RWPE2 (cell line): ENCODE measurements around the gene TEDC1.

Experiments
- ATAC-seq: fragments of 200-7000 bp; cut with Tn5 transposase; 3 replicates; pipeline ENCODE4 v1.9.1; 2021; ENCODE audit warnings: low read depth
- DNase-seq: peaks from one replicate; pipeline ENCODE4 v3.0.0-alpha.2; 2020; ENCODE audit warnings: low spot score
- H3K27ac ChIP-seq: fragments of 450-650 bp; 2 replicates; pipeline ENCODE4 v1.5.1; 2017; ENCODE audit warnings: mild to moderate bottlenecking; ENCODE audit not compliant: poor library complexity, severe bottlenecking
- H3K27me3 ChIP-seq: fragments of 250-450 bp; sonication (Bioruptor Pico); 2 replicates; pipeline ENCODE4 v1.5.1; 2021; ENCODE audit warnings: mild to moderate bottlenecking, moderate library complexity; ENCODE audit not compliant: insufficient read depth, poor library complexity, severe bottlenecking
- H3K36me3 ChIP-seq: fragments of 250-450 bp; sonication (Bioruptor Pico); 2 replicates; pipeline ENCODE4 v1.5.1; 2020; ENCODE audit warnings: low read depth, mild to moderate bottlenecking, moderate library complexity
- H3K4me1 ChIP-seq: fragments of 250-450 bp; sonication (Bioruptor Pico); 2 replicates; pipeline ENCODE4 v1.5.1; 2021; ENCODE audit warnings: mild to moderate bottlenecking, moderate library complexity; ENCODE audit not compliant: insufficient read depth, poor library complexity, severe bottlenecking
- H3K4me3 ChIP-seq: fragments of 250-450 bp; sonication (Bioruptor Pico); 2 replicates; pipeline ENCODE4 v1.5.1; 2021; ENCODE audit warnings: mild to moderate bottlenecking, moderate library complexity; ENCODE audit not compliant: severe bottlenecking
- H3K9me3 ChIP-seq: fragments of 250-450 bp; sonication (Bioruptor Pico); 2 replicates; pipeline ENCODE4 v1.5.1; 2021; ENCODE audit warnings: mild to moderate bottlenecking, moderate library complexity; ENCODE audit not compliant: severe bottlenecking
- TF ChIP-seq, protein P1 (sequence below): fragments of 450-650 bp; IDR thresholded peaks from one replicate; pipeline ENCODE4 v1.5.1; 2017; ENCODE audit warnings: mild to moderate bottlenecking, moderate library complexity; ENCODE audit not compliant: poor library complexity, severe bottlenecking

TEDC1 gene

DNA sequence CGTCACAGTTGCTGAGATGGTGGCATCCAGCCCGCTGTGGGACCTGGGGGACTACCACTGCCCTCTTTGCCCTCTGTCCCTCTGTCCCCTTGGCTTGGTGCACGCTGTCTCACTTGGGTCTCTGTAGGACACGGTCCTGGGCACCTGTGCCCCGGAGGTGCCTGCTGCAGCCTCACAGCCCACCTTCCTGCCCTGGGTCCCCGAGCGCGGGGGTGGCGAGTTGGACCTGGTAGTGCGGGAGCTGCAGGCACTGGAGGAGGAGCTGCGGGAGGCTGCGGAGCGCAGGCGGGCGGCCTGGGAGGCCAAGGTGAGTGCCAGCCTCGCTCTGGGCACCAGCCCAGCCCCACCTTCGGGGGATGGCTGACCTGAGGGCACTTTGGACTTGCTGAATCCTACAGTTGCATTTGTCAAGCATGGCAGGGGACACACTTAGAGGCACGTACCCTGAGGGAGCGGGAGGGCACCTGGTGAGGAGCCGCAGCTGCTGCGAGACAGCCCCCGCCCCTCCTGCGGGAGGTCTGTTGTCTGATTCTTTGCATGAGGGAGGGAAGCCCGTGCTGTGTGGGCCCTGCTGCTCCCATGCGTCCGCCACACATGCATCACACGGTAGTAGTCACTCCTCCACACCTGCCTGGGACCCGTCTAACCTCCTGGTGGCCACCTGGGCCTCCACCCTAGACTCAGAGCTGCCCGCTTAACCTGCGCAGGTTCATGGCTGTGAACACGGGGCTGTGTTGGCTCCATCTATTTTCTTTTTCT is 6.8 kb downstream of the TEDC1 start:
- DNase-seq = peak; percentile 74
- Histone ChIP-seq H3K4me1 (no peaks in the 10 kb centered on the region), H3K9me3 (no peaks in the 10 kb centered on the region), H3K27me3 (no peaks in the 10 kb centered on the region), H3K4me3 (no peak overlapping the region), H3K36me3 (0 out of 2 replicates have a peak, but pooled peaks cover under 1% of the 10 kb centered on the region), H3K27ac (no peak overlapping the region)
- TF ChIP-seq, protein P1, sequence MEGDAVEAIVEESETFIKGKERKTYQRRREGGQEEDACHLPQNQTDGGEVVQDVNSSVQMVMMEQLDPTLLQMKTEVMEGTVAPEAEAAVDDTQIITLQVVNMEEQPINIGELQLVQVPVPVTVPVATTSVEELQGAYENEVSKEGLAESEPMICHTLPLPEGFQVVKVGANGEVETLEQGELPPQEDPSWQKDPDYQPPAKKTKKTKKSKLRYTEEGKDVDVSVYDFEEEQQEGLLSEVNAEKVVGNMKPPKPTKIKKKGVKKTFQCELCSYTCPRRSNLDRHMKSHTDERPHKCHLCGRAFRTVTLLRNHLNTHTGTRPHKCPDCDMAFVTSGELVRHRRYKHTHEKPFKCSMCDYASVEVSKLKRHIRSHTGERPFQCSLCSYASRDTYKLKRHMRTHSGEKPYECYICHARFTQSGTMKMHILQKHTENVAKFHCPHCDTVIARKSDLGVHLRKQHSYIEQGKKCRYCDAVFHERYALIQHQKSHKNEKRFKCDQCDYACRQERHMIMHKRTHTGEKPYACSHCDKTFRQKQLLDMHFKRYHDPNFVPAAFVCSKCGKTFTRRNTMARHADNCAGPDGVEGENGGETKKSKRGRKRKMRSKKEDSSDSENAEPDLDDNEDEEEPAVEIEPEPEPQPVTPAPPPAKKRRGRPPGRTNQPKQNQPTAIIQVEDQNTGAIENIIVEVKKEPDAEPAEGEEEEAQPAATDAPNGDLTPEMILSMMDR = no peak
- no peak for ATAC-seq

DNA sequence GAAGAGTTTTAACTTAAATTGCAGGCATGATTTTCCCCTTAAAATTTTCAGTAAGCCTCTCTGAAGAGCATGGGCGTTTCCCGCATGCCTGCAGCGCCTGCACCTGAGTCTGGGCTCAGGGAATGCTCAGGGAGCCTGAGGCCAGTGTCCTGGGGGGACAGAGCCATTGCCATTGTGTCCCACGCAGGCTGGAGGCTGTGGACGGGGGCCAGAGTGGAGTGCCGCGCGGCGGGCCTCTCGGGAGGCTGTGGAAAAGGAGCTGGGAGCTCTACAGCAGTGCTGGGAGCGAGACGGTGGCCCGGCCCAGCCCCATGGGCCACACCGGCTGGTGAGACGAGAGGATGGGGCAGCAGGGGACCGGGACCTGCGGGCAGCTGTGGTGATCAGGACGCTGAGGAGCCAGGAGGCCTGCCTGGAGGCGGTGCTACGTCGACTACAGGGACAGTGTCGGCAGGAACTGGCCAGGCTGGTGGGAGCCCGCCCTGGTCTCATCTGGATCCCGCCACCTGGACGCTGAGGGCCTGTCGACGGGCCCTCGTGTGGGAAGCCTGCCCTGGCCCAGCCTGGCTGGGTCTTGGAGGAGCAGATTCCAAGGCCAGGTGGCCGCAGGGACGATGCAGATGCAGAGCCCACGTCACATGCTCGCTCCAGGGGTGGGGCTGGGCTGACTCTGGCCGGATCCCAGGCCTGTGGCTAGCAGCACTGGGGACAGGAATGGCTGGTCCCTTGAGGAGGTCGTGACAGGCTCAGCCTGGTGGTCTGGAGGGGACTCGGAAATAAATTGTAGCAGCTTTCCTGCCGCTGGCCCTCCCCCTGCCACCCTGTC is 7.6 kb downstream of the TEDC1 start:
- Histone ChIP-seq H3K27me3 (no peaks in the 10 kb centered on the region), H3K36me3 (no peaks in the 10 kb centered on the region), H3K4me1 (no peaks in the 10 kb centered on the region), H3K27ac (no peak overlapping the region), H3K9me3 (no peaks in the 10 kb centered on the region), H3K4me3 (no peak overlapping the region)
- ATAC-seq (no peak), DNase-seq (peak; percentile 78)
- TF ChIP-seq, protein P1 = no peak

DNA sequence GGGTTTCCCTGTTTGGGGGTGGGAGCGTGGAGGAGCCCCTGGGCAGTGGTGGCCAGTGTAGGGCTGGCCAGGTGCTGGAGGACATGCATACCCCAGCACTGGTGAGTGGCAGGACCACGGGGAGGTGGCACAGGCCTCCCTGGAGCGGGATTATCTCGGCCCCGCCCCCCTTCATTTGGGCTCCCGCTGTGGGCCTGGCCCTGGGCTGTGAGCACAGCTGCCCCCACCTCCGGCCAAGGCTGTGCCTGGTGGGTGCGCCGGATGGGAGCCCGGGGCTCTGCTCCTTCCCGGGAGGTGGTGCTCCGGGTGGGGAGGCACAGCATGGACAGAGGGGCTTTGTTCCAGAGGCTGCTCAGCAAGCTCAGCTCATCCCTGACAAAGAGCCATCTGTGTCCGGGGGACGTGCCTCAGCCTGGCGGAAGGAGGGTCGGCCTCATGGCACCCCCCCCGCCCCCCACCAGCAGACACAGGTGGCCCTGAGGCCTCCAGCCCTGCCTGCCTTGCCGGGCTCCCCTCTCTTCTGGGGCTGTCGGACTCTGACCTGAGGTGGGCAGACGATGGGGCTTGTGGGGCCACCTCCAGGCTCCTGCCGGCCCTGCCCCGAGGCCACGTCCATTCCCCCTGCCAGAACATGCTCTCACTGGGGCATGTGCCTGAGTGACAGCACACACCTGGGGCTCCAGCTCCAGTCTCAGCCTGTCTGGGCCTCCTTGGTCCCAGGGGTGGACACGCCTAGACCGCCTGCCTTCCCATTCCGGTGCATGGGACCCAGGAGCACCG is 8.4 kb downstream of the TEDC1 start:
- no peak for DNase-seq
- ATAC-seq = 0 out of 3 replicates have a peak, but pooled peaks have one; percentile 4
- TF ChIP-seq, protein P1 = no peak
- no peaks in the 10 kb centered on the region for H3K4me1 ChIP-seq
- no peaks in the 10 kb centered on the region for H3K36me3 ChIP-seq
- no peak overlapping the region for H3K27ac ChIP-seq
- H3K9me3 ChIP-seq = no peaks in the 10 kb centered on the region
- H3K4me3 ChIP-seq = no peak overlapping the region
- H3K27me3 ChIP-seq = no peaks in the 10 kb centered on the region

DNA sequence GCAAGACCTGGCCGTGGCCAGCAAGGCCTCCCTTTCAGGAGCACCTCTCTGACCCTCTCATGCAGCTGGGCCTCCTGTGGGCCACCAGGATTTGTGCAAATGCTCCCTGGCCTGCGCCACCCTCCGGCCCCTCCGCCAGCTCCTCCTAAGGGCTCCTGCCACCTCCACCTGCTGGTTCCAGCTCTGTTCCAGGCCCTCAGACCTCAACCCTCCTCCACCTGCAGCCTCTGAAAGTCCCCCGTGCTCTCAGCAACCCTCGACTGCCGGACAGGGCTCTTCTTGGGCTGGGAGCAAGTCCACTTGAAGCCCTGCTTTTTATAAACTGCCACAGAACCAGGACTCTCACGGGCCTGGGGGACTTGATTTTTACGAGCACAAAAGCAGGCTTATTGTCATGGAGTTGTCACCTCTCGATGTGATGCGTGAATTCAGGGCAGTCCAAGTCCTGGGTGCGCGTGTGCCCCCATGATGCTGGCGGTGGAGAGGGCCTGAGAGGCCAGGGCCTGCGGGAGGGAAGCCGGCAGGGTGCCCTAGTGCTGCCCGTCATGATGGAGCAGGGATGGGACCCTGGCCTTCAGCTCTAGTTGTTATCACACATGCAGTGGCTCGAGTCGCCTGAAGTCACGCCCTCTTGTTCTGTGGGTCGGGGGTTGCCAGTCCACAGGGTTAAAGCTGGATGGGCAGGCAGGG is 9.1 kb downstream of the TEDC1 start:
- Histone ChIP-seq H3K27ac (no peak overlapping the region), H3K36me3 (no peaks in the 10 kb centered on the region), H3K9me3 (no peaks in the 10 kb centered on the region), H3K4me3 (no peak overlapping the region), H3K27me3 (no peaks in the 10 kb centered on the region), H3K4me1 (no peaks in the 10 kb centered on the region)
- TF ChIP-seq, protein P1 = no peak
- no peak for ATAC-seq
- peak; percentile 66 for DNase-seq
